ENCODE data around the gene MRO. TPM values are rescaled to one million over a fixed set of nuclear protein-coding genes. Genes with fewer than 3 reads are reported as not detected.
A peak's percentile ranks its signal among the peaks of the same experiment; 100 is the strongest.

The MRO gene
- polyA plus RNA-seq, 1 donor from 2014 or later: not detected

- no peak overlapping the region for H3K27ac Mint-ChIP-seq
These were observed 639 bp downstream of the MRO start for GRCh38 chr18:50819027-50819727.

GRCh38 chr18:50816419-50817166 lies 3.2 kb downstream of the MRO start:
- Mint-ChIP-seq H3K4me1 (peaks cover 13 to 21% (median 14%) of the 10 kb centered on the region in 3 donors), H3K4me3 (peak overlapping the region in 1 of 4 donors; percentile 51), H3K27ac (peak overlapping the region in 1 of 3 donors; percentile 36), H3K36me3 (no peaks in the 10 kb centered on the region), H3K27me3 (no peaks in the 10 kb centered on the region), H3K9me3 (no peaks in the 10 kb centered on the region)

More at GRCh38 chr18:50819027-50819727, 639 bp downstream of the MRO start:
- H3K36me3 Mint-ChIP-seq: no peaks in the 10 kb centered on the region
- H3K4me1 Mint-ChIP-seq: peaks cover 10 to 23% (median 14%) of the 10 kb centered on the region in 3 donors
- peak overlapping the region in 1 of 4 donors; percentile 24 for H3K4me3 Mint-ChIP-seq
- no peaks in the 10 kb centered on the region for H3K9me3 Mint-ChIP-seq
- no peaks in the 10 kb centered on the region for H3K27me3 Mint-ChIP-seq

GRCh38 chr18:50814395-50814794 lies 5.4 kb downstream of the MRO start:
- H3K9me3 Mint-ChIP-seq: no peaks in the 10 kb centered on the region
- H3K27me3 Mint-ChIP-seq: no peaks in the 10 kb centered on the region
- H3K4me1 Mint-ChIP-seq: peaks cover 13 to 20% (median 14%) of the 10 kb centered on the region in 3 donors
- no peaks in the 10 kb centered on the region for H3K36me3 Mint-ChIP-seq
- H3K27ac Mint-ChIP-seq: no peak overlapping the region
- H3K4me3 Mint-ChIP-seq: peak overlapping the region in 1 of 4 donors; percentile 28

- no peaks in the 10 kb centered on the region for H3K36me3 Mint-ChIP-seq
- peaks cover 13 to 22% (median 14%) of the 10 kb centered on the region in 3 donors for H3K4me1 Mint-ChIP-seq
- H3K27ac Mint-ChIP-seq: no peak overlapping the region
- H3K4me3 Mint-ChIP-seq: peak overlapping the region in 1 of 4 donors; percentile 54
- no peaks in the 10 kb centered on the region for H3K9me3 Mint-ChIP-seq
- no peaks in the 10 kb centered on the region for H3K27me3 Mint-ChIP-seq
These were observed 6.5 kb downstream of the MRO start for GRCh38 chr18:50813353-50813752.

GRCh38 chr18:50812834-50813233 lies 7.0 kb downstream of the MRO start:
- Mint-ChIP-seq H3K4me1 (peaks cover 14 to 24% (median 15%) of the 10 kb centered on the region in 3 donors), H3K27ac (no peak overlapping the region), H3K4me3 (no peak overlapping the region)

GRCh38 chr18:50807176-50807575 lies 12.6 kb downstream of the MRO start:
- Mint-ChIP-seq H3K4me3 (peak overlapping the region in 1 of 4 donors; percentile 7), H3K27me3 (peaks cover 4% of the 10 kb centered on the region), H3K9me3 (no peaks in the 10 kb centered on the region), H3K4me1 (peaks cover 0 to 19% (median 16%) of the 10 kb centered on the region in 3 donors), H3K27ac (no peak overlapping the region), H3K36me3 (no peaks in the 10 kb centered on the region)

More at GRCh38 chr18:50812834-50813233, 7.0 kb downstream of the MRO start:
- no peaks in the 10 kb centered on the region for H3K27me3 Mint-ChIP-seq
- H3K36me3 Mint-ChIP-seq: no peaks in the 10 kb centered on the region
- H3K9me3 Mint-ChIP-seq: no peaks in the 10 kb centered on the region

GRCh38 chr18:50806208-50806616 lies 13.6 kb downstream of the MRO start:
- Mint-ChIP-seq H3K27ac (no peak overlapping the region), H3K4me1 (peaks cover 0 to 21% (median 16%) of the 10 kb centered on the region in 3 donors), H3K9me3 (no peaks in the 10 kb centered on the region), H3K27me3 (peaks cover 4% of the 10 kb centered on the region), H3K4me3 (peak overlapping the region in 3 of 4 donors; percentile 53 to 79 (median 69)), H3K36me3 (no peaks in the 10 kb centered on the region)

GRCh38 chr18:50805732-50806131 lies 14.1 kb downstream of the MRO start:
- no peaks in the 10 kb centered on the region for H3K36me3 Mint-ChIP-seq
- no peak overlapping the region for H3K27ac Mint-ChIP-seq
- H3K4me1 Mint-ChIP-seq: peaks cover 0 to 21% (median 16%) of the 10 kb centered on the region in 3 donors
- H3K4me3 Mint-ChIP-seq: no peak overlapping the region
- H3K9me3 Mint-ChIP-seq: no peaks in the 10 kb centered on the region
- H3K27me3 Mint-ChIP-seq: peaks cover 4% of the 10 kb centered on the region

GRCh38 chr18:50803592-50803991 lies 16.2 kb downstream of the MRO start:
- no peak overlapping the region for H3K4me3 Mint-ChIP-seq
- no peaks in the 10 kb centered on the region for H3K9me3 Mint-ChIP-seq
- H3K27ac Mint-ChIP-seq: no peak overlapping the region
- H3K36me3 Mint-ChIP-seq: peaks cover 3% of the 10 kb centered on the region
- peaks cover 0 to 21% (median 14%) of the 10 kb centered on the region in 3 donors for H3K4me1 Mint-ChIP-seq
- peaks cover 4% of the 10 kb centered on the region for H3K27me3 Mint-ChIP-seq

GRCh38 chr18:50802141-50802540 lies 17.7 kb downstream of the MRO start:
- Mint-ChIP-seq H3K36me3 (peaks cover 3% of the 10 kb centered on the region), H3K27me3 (peaks cover 5% of the 10 kb centered on the region)

GRCh38 chr18:50797142-50797541 lies 22.7 kb downstream of the MRO start:
- Mint-ChIP-seq H3K4me1 (peaks cover 0 to 1% (median 0%) of the 10 kb centered on the region in 3 donors), H3K9me3 (no peaks in the 10 kb centered on the region), H3K4me3 (no peak overlapping the region), H3K36me3 (peaks cover 3% of the 10 kb centered on the region), H3K27me3 (peaks cover 15% of the 10 kb centered on the region), H3K27ac (no peak overlapping the region)

More at GRCh38 chr18:50802141-50802540, 17.7 kb downstream of the MRO start:
- Mint-ChIP-seq H3K9me3 (no peaks in the 10 kb centered on the region), H3K4me1 (peaks cover 0 to 13% (median 8%) of the 10 kb centered on the region in 3 donors), H3K27ac (no peak overlapping the region), H3K4me3 (no peak overlapping the region)

- Mint-ChIP-seq H3K9me3 (no peaks in the 10 kb centered on the region), H3K4me3 (no peak overlapping the region), H3K27me3 (peaks cover 15% of the 10 kb centered on the region), H3K4me1 (peaks cover 0 to 1% (median 0%) of the 10 kb centered on the region in 3 donors), H3K27ac (no peak overlapping the region), H3K36me3 (peaks cover 3% of the 10 kb centered on the region)
These were observed 23.3 kb downstream of the MRO start for GRCh38 chr18:50796495-50796894.

GRCh38 chr18:50793641-50794565 lies 25.9 kb downstream of the MRO start:
- Mint-ChIP-seq H3K27me3 (peaks cover 15% of the 10 kb centered on the region), H3K9me3 (no peaks in the 10 kb centered on the region), H3K4me1 (no peaks in the 10 kb centered on the region), H3K36me3 (no peaks in the 10 kb centered on the region), H3K4me3 (no peak overlapping the region), H3K27ac (peak overlapping the region in 1 of 3 donors; percentile 53)

- no peak overlapping the region for H3K27ac Mint-ChIP-seq
- no peak overlapping the region for H3K4me3 Mint-ChIP-seq
- peaks cover 15% of the 10 kb centered on the region for H3K27me3 Mint-ChIP-seq
- H3K4me1 Mint-ChIP-seq: no peaks in the 10 kb centered on the region
- H3K36me3 Mint-ChIP-seq: no peaks in the 10 kb centered on the region
- no peaks in the 10 kb centered on the region for H3K9me3 Mint-ChIP-seq
These were observed 26.9 kb downstream of the MRO start for GRCh38 chr18:50792885-50793284.
